GM21529 (cell line): ENCODE measurements around the gene ATP4B.

ENCODE experiments used
- ATAC-seq: cut with Tn5 transposase; IDR thresholded peaks from one replicate; pipeline ENCODE4 v1.9.1; 2021; ENCODE audit not compliant: unreplicated experiment

The ATP4B gene

GRCh38 chr13:113656831-113657671 is 947 bp downstream of the ATP4B start:
- ATAC-seq = no peak

GRCh38 chr13:113656003-113656588 is 1.9 kb downstream of the ATP4B start:
- no peak for ATAC-seq

DNA sequence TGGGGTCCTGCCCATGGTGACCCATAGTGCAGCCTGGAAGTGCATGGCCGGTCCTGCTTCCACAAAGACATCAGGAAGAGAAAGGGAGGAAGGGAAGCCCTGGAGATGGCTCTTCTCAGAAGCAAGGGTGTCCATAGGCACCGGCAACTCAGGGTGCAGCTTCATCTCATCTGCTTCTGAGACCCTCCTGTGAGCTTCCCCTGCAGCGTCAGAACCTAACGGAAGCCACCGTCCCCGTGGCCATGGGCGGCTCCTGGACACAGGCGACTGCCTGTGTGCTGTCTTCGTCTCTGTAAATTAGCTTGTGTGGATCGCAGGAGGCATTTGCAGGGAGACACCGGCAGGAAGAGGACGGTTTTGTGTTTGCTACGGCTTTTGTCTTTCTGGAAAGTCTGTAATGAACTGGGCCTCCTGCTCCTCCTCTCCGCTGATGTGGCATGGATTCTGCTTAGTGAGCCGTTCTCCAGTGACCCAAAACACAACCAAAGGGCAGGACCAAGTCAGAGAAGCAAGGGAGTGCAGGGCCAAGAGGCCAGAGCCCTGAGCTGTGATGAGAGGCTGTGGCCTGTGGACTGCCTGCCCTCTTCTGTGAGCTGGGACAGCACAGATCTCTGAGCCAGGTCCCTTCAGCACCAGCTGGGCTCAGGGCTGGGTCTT is 2.5 kb downstream of the ATP4B start:
- ATAC-seq = no peak

- ATAC-seq = no peak
Observed at GRCh38 chr13:113654591-113655345, 3.2 kb downstream of the ATP4B start.

DNA sequence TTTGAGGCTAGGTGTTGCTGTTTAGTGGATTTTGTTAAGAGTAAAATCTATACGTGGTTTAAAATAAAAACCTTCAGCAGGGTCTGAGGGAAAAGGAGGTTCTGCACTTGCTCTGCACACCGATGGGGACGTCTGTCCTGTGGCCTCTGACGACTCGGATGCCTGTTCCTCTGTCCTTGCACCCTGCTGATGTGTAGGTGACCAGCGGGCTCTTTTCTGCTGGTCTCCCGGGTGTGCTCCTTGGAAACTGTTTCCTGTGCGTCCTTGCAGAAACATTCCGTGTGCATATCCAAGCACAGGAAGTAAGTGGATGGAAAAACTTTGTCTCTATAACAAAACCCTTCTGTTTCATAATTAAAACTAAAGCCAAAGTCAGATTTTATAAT is 3.8 kb downstream of the ATP4B start:
- ATAC-seq = no peak

DNA sequence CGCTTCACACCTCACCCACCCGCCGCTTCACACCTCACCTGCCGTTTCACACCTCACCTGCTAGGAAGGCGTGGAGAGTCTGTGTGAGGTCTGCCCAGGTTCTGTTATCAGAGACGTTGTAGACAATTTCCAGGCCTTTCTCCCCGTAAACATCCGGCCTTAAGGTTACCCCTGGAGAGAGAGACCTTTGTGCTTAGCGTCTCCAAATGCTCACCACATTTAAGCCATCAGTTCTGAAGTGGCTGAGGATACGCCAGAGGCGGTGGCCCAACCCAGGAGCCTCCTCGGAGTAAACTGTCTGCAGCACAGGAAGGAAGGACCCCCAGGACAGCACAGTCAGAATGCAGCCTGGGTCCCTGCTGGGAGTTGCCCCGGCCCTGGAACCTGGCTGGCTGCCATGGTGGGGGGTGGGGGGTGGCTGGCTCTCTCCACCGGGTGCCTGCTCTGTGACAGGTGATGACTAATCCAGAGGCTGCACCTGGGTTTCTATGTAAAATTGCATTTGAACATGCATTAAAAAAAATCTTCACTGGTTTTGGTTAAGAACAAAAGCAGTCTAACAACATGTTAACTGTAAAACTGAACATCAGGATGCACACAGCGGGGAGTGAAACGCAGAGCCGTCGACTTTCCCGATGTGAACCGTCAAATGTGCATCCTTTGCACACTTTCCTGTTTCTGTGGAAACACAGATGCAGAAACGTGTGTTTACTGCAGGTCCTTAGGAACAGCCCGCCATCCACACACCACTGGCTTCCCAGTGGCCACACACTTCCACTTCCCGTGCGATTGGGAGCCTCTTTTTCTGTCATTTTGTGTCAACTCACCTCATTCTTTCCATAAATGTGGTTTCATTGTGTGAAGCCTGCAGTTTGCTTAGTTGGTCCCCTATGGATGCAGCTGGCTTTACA is 4.5 kb downstream of the ATP4B start:
- no peak for ATAC-seq

- no peak for ATAC-seq
Observed at GRCh38 chr13:113652404-113653263, 5.4 kb downstream of the ATP4B start.

DNA sequence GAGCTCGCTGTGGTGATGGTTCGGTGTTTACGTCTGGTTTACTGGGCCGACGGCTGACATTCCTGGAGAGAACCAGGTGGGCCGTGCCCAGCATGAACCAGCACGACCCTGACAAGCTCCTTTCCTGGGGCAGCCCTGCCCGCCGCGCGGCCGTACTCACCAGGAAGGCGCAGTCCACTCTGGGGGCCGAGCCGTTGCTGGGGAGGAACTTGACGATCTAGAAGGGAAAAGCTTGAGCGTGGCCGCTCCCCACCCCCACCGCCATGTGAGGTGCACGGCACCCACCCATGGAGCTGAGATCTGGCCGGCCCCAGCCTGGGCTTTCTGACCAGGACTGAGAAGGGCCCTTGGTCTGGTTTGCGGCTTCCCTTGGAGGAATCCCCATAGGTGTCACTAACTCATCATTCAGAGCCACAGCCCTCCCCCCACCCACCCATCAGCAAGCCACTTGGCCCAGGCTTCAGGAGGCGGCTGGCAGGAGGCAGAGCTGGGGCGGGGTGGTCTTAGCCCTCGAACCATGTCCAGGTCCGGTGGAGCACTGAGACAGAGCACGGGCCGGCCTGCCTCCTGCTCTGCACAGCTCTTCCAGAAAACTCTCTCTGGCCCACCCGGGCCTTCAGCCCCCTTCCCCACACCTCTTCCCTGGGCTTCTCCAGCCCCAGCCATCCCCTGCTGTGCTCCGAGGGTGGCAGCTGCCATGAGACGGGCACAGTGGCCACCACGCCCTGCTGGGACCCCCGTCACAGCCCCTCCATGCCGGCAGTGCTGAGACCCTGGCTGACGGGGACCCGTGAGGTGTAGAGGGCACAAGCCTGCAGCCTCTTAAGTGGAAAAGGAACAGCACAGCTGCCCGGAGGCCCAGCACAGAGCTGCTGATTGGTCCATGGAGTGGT is 6.2 kb downstream of the ATP4B start:
- ATAC-seq = no peak

- ATAC-seq = no peak
Observed at GRCh38 chr13:113650731-113651148, 7.3 kb downstream of the ATP4B start.

DNA sequence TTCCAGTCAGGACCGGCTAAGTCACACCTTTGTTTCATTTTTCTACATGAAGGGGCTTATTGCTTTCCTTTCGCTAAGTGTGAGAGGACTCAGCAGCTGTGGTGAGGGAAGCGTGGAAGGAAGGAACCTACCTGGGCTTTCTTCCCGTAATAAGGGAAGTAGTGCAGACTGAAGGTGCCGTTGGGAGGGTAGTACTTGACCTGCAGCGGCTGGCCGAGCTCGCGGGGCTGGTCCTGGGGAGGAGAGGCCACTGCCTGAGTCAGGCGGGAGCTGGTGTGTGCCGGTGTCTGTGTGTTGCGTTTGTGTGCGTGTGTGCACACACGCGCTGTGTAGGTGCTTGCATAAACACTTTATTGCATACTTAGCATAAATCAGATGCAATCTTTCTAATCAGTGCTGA is 7.7 kb downstream of the ATP4B start:
- ATAC-seq = no peak

- ATAC-seq = no peak
Observed at GRCh38 chr13:113649212-113649611, 8.8 kb downstream of the ATP4B start.

- no peak for ATAC-seq
Observed at GRCh38 chr13:113648216-113648610, 9.8 kb downstream of the ATP4B start.

DNA sequence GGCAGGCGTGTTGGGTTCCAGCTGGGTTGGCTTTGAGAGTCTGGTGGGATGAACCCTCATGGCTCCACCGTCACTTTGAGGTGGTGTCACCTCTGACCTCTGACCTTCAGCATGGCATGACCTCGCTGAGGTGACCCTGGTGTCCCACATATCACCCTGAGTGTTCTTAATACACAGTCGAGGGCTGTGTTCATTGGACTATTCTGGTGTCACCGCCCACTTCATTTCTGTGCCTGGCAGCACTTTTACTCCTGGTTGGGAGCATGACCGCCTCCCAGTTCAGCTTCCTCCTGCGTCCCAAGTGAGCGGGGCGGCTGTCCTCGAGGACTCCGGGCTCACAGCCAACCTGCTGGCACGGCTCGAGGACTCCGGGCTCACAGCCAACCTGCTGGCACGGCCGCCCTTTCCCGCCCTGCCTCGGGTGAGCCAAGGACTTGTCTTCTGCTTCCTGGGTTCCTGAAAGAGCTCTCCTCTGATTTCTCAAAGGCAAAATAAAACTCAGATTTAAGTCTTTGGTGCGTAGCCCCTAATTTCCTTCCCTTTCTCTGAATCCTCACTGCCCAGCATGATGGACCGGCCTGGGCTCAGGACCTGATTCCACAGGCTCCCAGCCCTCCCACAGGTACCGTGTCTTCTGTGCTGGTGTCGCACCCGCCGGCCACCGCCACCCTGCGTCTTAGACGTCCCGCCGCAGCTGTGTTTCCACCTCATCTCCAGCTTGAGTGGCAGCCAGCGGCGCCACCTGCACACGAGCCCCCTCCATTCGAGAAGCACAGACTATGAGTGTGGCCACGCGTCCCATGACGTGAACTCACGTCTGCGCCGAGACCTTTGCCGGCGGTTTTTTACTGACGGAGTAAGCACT is 10.4 kb downstream of the ATP4B start:
- no peak for ATAC-seq

DNA sequence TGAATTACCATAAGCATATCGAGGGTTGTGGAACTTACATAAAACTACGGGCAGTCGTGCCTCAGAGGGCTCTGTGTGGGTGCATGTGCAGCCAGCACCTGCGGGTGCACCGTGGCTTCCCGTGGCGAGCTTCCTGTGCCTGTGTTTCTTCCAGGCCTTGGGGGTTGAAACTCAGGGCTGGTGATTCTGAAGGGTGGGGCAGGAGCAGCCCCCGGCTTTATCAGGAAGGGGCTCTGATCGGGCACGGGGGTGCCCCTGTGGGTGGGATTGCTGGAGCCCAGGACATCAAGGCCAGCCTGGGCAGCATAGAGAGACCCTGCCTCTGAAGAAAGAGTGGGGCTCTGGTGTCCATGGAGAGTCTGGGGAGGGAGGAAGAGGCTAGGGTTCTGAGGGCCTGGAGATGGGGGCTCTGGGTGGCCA is 11.1 kb downstream of the ATP4B start:
- ATAC-seq = no peak

DNA sequence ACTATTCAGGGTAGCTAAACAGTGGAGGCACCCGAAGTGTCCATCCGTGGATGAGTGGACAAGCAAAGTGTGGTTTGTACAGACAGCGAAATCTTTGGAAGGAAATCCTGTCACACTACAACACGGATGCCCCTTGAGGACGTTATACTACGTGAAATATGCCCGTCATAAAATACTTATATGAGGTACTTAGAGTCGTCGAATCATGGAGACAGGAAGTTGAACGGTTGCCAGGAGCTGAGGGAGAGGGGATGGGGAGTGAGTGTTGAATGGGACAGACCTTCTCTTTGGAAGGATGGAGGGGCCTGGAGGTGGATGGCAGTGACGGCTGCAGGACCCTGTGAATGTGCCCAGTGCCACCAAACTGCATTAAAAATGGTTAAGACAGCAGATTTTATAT is 11.6 kb downstream of the ATP4B start:
- no peak for ATAC-seq

DNA sequence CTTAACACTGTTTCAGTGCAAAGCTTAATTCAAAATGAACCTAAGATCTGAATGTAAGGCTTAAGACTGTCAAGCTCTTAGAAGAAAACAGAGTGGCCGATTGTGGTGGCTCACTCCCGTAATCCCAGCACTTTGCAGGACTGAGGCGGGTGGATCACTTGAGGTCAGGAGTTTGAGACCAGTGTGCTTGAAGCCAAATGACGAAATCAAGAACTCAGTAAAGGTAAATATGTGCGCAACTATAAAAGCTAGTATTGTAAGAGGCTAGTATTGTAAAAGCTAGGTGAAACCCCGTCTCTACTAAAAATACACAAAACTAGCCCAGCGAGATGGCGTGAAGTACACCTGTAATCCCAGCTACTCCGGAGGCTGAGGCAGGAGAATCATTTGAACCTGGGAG is 12.7 kb downstream of the ATP4B start:
- ATAC-seq = no peak

DNA sequence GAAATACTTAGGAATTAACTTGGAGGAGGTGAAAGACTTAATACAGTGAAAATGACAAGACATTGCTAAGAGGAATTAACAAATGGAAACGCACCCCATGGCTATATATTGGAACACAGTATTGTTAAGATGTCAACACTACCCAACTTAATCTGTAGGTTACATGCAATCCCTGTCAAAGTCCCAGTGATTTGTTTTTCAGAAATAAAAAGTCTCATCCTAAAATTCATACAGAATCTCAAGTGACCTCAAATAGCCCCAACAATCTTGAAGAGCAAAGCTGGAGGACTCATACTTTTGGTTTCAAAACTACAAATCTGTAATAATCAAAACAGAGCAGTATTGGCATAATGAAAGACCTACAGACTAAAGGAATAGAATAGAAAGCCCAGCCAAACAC is 13.2 kb downstream of the ATP4B start:
- ATAC-seq = no peak

GRCh38 chr13:113643593-113643992 is 14.4 kb downstream of the ATP4B start:
- ATAC-seq = no peak
